Neutrophil (primary cell): ENCODE results near the gene FAM9C.

Source experiments
- H3K27ac ChIP-seq: fragments of 200-600 bp; sonication (generic); 2 replicates; pipeline ENCODE4 v1.5.1; 2016; ENCODE audit warnings: mild to moderate bottlenecking, moderate library complexity
- H3K27me3 ChIP-seq: fragments of 200-600 bp; sonication (generic); 2 replicates; pipeline ENCODE4 v1.6.0; 2016; ENCODE audit warnings: mild to moderate bottlenecking
- H3K36me3 ChIP-seq: fragments of 200-600 bp; sonication (generic); 2 replicates; pipeline ENCODE4 v1.5.1; 2017
- H3K4me1 ChIP-seq, 2 experiments: fragments of 200-600 bp in 1 of 2; sonication (generic) in 1 of 2; 1 replicate in 1 of 2; 2 replicates in 1 of 2; pipeline versions ENCODE4 v1.5.1 to v1.6.1; 2013 to 2016; ENCODE audit warnings: low read depth in 1 of 2, low read length in 1 of 2, mild to moderate bottlenecking in 1 of 2, moderate library complexity in 1 of 2; ENCODE audit not compliant: control insufficient read depth in 1 of 2, insufficient read depth in 1 of 2
- H3K4me3 ChIP-seq, 2 experiments: fragments of 200-600 bp in 1 of 2; sonication (generic) in 1 of 2; 1 replicate in 1 of 2; 2 replicates in 1 of 2; pipeline ENCODE4 v1.5.1; 2013 to 2016; ENCODE audit warnings: low read depth in 1 of 2, low read length in 1 of 2, mild to moderate bottlenecking in 1 of 2, moderate library complexity in 1 of 2
- H3K9me3 ChIP-seq: fragments of 200-600 bp; sonication (generic); 2 replicates; pipeline ENCODE4 v1.5.1; 2016
- CTCF ChIP-seq: fragments of 200-600 bp; sonication (generic); IDR thresholded peaks from 2 replicates; pipeline ENCODE4 v1.5.1; 2016; ENCODE audit warnings: antibody characterized with exemption

The FAM9C gene

GRCh38 chrX:12999422-12999821 is 45.0 kb downstream of the FAM9C start:
- Histone ChIP-seq H3K4me3 (no peak overlapping the region), H3K4me1 (peaks cover 36 to 37% of the 10 kb centered on the region in 2 experiments)
- TF ChIP-seq CTCF, result no peak

DNA sequence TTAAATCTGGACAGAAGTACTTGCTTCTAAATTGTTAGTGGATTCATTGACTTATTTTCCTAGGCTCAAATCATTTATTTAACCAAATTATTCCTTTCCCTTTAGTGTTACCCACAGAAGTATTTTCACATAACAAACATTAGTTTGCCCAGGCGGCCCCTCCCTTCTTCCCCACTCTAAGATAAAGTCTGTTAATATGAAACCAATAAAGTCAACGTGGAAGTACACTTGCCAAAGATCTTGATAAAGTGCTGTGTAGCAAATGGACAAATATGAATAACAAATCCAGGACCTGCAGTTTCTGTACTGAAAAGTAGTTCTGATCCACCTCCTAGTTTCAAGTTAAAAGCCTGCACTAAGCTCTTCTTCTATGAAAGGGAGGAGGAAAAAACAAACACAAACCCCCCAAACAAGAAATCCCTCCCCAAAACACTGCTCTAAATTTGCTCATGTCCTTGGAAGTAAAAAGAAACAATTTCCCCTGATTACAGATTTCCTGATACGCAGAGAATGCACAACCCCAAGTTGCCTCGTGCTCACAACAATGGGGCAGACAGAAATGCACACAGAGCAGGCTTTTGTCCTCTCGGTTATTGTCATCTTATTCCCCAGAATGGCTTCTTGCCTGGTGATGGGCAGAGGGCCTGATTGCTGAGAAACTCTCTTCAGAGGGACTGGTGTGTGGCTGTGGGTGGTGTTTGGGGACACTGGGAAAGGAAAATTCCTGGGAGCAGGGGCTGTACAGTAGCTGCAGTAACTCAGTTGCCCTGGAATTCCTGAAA is 46.3 kb downstream of the FAM9C start:
- Histone ChIP-seq H3K9me3 (no peaks in the 10 kb centered on the region), H3K27me3 (no peaks in the 10 kb centered on the region), H3K27ac (no peak overlapping the region), H3K36me3 (no peaks in the 10 kb centered on the region), H3K4me1 (peaks cover 36 to 37% of the 10 kb centered on the region in 2 experiments), H3K4me3 (no peak overlapping the region)
- TF ChIP-seq CTCF, result no peak

More at GRCh38 chrX:12999422-12999821, 45.0 kb downstream of the FAM9C start:
- H3K9me3 ChIP-seq, result no peaks in the 10 kb centered on the region
- no peaks in the 10 kb centered on the region for H3K27me3 ChIP-seq
- H3K36me3 ChIP-seq, result no peaks in the 10 kb centered on the region
- peak overlapping the region; percentile 73 for H3K27ac ChIP-seq

GRCh38 chrX:12996934-12997435 is 47.4 kb downstream of the FAM9C start:
- H3K4me3 ChIP-seq, result no peak overlapping the region
- peaks cover 29 to 30% of the 10 kb centered on the region in 2 experiments for H3K4me1 ChIP-seq
- H3K27ac ChIP-seq, result no peak overlapping the region
- TF ChIP-seq CTCF, result no peak
- no peaks in the 10 kb centered on the region for H3K36me3 ChIP-seq
- H3K9me3 ChIP-seq, result no peaks in the 10 kb centered on the region
- H3K27me3 ChIP-seq, result no peaks in the 10 kb centered on the region

DNA sequence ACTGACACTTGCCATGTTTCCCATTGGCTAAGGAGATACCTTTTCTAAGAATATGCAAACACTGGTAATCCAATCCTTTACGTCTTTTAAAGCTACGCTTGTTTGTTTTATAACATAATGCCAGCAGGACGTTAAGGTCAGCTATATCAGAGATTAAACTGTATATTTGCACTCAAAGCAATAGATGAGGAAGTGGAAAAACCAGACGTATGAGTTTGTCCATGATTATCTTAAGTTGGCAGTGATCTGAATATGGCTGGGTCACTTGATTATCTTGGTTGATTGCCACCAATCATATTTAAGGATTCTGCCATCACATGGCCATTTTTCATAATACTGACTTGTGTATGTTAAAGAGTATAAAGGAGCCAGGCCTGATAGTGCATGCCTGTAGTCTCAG is 50.1 kb downstream of the FAM9C start:
- no peak for TF ChIP-seq CTCF
- H3K36me3 ChIP-seq, result no peaks in the 10 kb centered on the region

GRCh38 chrX:12993826-12994225 is 50.6 kb downstream of the FAM9C start:
- no peak overlapping the region for H3K4me3 ChIP-seq
- H3K9me3 ChIP-seq, result no peaks in the 10 kb centered on the region
- H3K27ac ChIP-seq, result no peak overlapping the region
- no peaks in the 10 kb centered on the region for H3K27me3 ChIP-seq
- no peaks in the 10 kb centered on the region for H3K36me3 ChIP-seq
- peaks cover 0 to under 1% of the 10 kb centered on the region in 2 experiments for H3K4me1 ChIP-seq
- no peak for TF ChIP-seq CTCF

More for the DNA sequence above, 50.1 kb downstream of the FAM9C start:
- H3K27me3 ChIP-seq, result no peaks in the 10 kb centered on the region
- H3K4me1 ChIP-seq, result peaks cover 4 to 5% of the 10 kb centered on the region in 2 experiments
- no peak overlapping the region for H3K4me3 ChIP-seq
- H3K9me3 ChIP-seq, result no peaks in the 10 kb centered on the region
- H3K27ac ChIP-seq, result no peak overlapping the region
